ENCODE data around the gene TUBGCP6.

- TF ChIP-seq CTCF (IDR thresholded peaks at IDR 0.05; ENCODE audit: poor library complexity) (no peak), EZH2phosphoT487 (IDR thresholded peaks at IDR 0.05; ENCODE audit: low read depth, severe bottlenecking, unreplicated experiment) (no peak)
Measured at GRCh38 chr22:50198624-50199017, 46.2 kb downstream of the TUBGCP6 start.

Measured in hepatocyte (in vitro differentiated cells).